ENCODE measurements around the gene CCDC180. TPM values are rescaled to one million over a fixed set of nuclear protein-coding genes. Genes with fewer than 3 reads are reported as not detected.

Gene CCDC180
- total RNA-seq, 2 experiments from 2014 or later = 1.1 to 2.3 TPM

DNA sequence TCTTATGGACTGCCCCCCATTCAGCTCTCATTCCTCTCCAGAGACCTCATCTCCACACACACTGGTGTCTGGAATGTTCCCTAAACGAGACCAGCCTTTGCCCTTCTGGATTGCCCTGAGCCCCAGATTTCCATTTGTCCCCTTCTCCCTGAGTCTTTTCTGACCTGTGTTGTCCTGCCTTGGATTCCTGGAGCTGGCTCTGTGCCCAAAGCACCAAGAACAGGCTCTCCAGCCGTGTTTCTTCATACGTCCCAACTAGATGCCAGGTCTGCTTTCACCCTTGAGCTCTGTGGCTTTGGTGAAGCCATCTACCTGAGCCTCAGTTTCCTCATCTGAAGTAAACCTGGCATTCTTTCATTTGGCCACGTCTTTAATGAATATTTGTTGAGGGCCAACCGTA lies 6.3 kb downstream of the CCDC180 start:
- no peak for DNase-seq
- H3K27me3 Mint-ChIP-seq = no peaks in the 10 kb centered on the region
- POLR2A ChIA-PET = no interaction called here
- no peak overlapping the region for H3K27ac Mint-ChIP-seq
- no peak overlapping the region for H3K4me3 Mint-ChIP-seq
- no peaks in the 10 kb centered on the region for H3K4me1 Mint-ChIP-seq (ENCODE audit: low read depth)
- peaks cover 6% of the 10 kb centered on the region for H3K36me3 Mint-ChIP-seq
- no peaks in the 10 kb centered on the region for H3K9me3 Mint-ChIP-seq
- intact Hi-C loops (cut with micrococcal nuclease) = no loop called here
- CTCF ChIA-PET = no interaction called here

DNA sequence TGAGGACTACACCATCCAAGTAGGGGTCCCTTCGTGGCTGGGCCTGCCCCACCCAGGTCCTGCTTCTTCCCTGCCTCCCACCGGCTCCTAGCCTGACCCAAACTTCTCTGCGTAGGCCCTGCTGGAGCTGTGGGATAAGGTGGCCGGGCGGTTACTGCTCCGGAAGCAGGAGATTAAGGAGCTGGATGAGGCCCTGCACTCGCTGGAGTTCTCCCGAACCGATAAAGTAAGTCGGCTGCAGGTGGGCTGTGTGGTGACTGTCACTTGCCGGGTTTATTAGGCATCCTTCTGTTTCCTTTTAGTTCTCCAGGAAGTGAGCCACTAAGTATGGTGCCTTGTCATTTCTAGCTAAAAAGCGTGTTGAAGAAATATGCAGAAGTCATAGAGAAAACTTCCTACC lies 7.0 kb downstream of the CCDC180 start:
- peaks cover 3% of the 10 kb centered on the region for H3K4me1 Mint-ChIP-seq (ENCODE audit: low read depth)
- POLR2A ChIA-PET = no interaction called here

DNA sequence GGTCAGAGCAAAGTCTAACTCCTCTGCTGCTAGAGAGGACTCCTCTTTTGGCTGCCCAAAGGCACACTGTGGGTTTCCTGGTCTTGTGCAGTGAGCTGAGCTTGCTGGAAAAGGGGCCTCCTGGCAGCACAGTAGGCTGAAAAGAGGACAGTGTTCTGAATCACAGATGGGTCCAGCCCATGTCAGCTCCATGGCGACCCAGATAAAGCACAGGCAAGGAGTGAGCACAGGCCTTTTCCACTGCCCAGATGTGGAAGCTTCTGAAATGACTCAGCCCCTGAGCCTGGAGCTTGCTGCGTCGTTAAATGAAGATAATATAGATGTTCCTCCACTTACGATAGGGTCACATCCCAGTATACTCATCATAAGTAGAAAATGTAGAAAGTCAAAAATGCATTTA lies 8.1 kb downstream of the CCDC180 start:
- Mint-ChIP-seq H3K27ac (no peak overlapping the region), H3K9me3 (no peaks in the 10 kb centered on the region), H3K4me3 (no peak overlapping the region), H3K4me1 (ENCODE audit: low read depth) (peaks cover 4% of the 10 kb centered on the region), H3K36me3 (peaks cover 11% of the 10 kb centered on the region), H3K27me3 (no peaks in the 10 kb centered on the region)
- no peak for DNase-seq
- ChIA-PET CTCF (no interaction called here), POLR2A (no interaction called here)
- intact Hi-C loops (cut with micrococcal nuclease) = no loop called here

More for the DNA sequence above, 7.0 kb downstream of the CCDC180 start:
- CTCF ChIA-PET = no interaction called here
- H3K9me3 Mint-ChIP-seq = no peaks in the 10 kb centered on the region
- DNase-seq = no peak
- intact Hi-C loops (cut with micrococcal nuclease) = no loop called here
- H3K4me3 Mint-ChIP-seq = no peak overlapping the region
- H3K27me3 Mint-ChIP-seq = no peaks in the 10 kb centered on the region
- H3K27ac Mint-ChIP-seq = no peak overlapping the region
- peaks cover 6% of the 10 kb centered on the region for H3K36me3 Mint-ChIP-seq

DNA sequence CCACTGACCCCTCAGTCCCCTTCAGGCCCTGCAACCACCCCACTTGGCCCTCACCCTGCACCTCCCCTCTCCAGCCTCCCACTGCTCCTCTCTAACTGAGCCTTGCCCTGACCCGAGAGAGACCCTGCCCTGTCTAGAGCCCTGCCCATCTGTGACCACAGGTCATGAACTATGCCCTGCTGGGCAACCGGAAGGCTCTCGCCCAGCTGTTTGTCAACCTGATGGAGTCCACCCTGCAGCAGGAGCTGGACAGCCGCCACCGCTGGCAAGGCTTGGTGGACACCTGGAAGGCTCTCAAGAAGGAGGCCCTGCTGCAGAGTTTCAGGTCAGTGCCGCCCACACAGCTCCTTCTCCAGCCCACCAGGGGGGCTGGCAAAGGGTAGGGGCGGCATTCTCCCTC lies 9.4 kb downstream of the CCDC180 start:
- peaks cover 11% of the 10 kb centered on the region for H3K36me3 Mint-ChIP-seq
- CTCF ChIA-PET = no interaction called here
- H3K27me3 Mint-ChIP-seq = no peaks in the 10 kb centered on the region

DNA sequence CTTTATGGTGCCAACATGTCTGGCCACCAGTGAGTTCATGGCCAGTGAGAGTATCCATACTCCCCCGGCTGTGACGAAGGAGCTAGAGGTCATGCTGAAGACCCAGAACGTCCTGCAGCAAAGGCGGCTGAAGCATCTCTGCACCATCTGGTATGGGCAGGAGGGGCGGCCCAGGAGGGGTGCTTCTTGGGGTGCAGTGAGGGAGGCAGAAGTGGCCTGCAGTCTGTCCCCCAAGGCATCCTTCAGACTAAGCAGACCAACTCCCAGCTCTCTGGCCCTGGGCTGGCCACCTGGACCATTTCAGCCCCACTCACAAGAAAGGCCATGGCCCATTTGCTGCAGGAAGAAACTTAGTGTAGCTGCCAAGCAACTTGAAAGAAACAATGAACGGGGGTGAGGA lies 11.0 kb downstream of the CCDC180 start:
- Mint-ChIP-seq H3K9me3 (no peaks in the 10 kb centered on the region), H3K4me1 (ENCODE audit: low read depth) (peaks cover 4% of the 10 kb centered on the region), H3K27me3 (no peaks in the 10 kb centered on the region), H3K4me3 (no peak overlapping the region), H3K27ac (no peak overlapping the region), H3K36me3 (peaks cover 14% of the 10 kb centered on the region)
- POLR2A ChIA-PET = no interaction called here
- CTCF ChIA-PET = no interaction called here
- intact Hi-C loops (cut with micrococcal nuclease) = no loop called here
- no peak for DNase-seq

More for the DNA sequence above, 9.4 kb downstream of the CCDC180 start:
- Mint-ChIP-seq H3K4me3 (no peak overlapping the region), H3K9me3 (no peaks in the 10 kb centered on the region), H3K27ac (no peak overlapping the region), H3K4me1 (ENCODE audit: low read depth) (peaks cover 4% of the 10 kb centered on the region)
- intact Hi-C loops (cut with micrococcal nuclease) = no loop called here
- POLR2A ChIA-PET = no interaction called here
- no peak for DNase-seq

DNA sequence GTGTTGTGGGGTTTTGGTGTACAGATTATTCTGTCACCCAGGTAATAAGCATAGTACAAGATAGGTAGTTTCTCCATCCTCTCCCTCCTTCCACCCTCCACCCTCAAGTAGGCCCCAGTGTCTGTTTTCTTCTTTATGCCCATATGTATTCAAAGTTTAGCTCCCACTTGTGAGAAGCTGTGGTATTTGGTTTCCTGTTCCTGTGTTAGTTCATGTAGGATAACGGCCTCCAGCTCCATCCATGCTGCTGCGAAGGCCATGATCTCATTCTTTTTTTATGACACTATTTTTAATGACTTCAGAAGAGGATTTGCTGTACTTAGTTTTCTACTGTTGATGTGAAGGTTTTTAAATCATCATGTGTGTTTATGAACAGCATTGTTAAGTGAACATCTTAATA lies 11.9 kb downstream of the CCDC180 start:
- ChIA-PET CTCF (no interaction called here), POLR2A (no interaction called here)
- Mint-ChIP-seq H3K27me3 (no peaks in the 10 kb centered on the region), H3K36me3 (peaks cover 10% of the 10 kb centered on the region), H3K4me3 (no peak overlapping the region), H3K27ac (no peak overlapping the region), H3K4me1 (ENCODE audit: low read depth) (peaks cover 4% of the 10 kb centered on the region), H3K9me3 (no peaks in the 10 kb centered on the region)
- intact Hi-C loops (cut with micrococcal nuclease) = no loop called here
- no peak for DNase-seq

DNA sequence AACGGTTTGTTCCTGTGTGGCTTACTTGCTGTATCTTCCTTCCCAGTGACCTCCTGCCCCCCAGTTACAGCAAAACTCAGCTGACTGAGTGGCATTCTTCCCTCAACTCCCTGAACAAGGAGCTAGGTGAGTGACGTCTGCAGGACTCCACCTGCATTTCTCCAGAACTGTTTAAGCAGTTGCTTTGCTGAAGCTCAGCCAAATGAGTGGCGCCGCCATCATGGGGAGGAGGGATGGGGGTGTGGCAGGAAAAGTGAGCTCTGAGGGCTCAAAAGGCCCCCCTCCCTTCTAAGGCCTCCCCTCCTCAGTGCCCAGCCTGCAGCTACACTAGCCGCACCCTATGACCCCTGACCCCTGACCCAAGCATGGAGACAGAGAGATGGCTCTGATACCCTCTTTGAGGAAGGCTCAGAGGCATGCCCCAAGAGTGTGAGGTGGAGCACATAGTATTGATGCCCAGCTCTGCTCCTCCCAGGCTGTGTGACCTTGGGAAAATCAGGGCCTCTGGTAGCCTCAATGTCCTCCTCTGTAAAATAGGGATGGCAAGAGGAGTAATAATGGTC lies 12.7 kb downstream of the CCDC180 start:
- no peak overlapping the region for H3K4me3 Mint-ChIP-seq
- intact Hi-C loops (cut with micrococcal nuclease) = no loop called here
- H3K27ac Mint-ChIP-seq = no peak overlapping the region
- H3K4me1 Mint-ChIP-seq (ENCODE audit: low read depth) = peaks cover 4% of the 10 kb centered on the region
- CTCF ChIA-PET = no interaction called here
- H3K36me3 Mint-ChIP-seq = peaks cover 14% of the 10 kb centered on the region
- POLR2A ChIA-PET = no interaction called here
- no peaks in the 10 kb centered on the region for H3K9me3 Mint-ChIP-seq
- no peaks in the 10 kb centered on the region for H3K27me3 Mint-ChIP-seq
- DNase-seq = no peak

DNA sequence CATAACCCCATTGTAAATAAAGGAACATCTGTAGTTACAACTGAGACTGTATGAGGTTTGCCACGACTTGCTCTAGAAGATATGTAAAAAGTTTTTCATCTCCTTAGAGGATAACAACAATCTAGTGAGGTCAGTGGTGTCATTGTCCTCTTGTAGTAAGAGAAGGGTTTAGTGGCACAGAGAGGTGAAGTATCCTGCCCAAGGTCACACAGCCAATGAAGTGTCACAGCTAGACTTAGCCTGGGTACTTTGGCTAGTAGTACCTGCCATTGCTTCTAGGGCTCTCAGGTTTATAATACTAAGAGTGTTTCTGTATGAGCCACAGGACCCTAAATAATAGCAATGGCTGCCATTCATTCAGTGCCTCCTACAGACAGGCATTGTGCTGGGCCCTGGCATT lies 13.8 kb downstream of the CCDC180 start:
- intact Hi-C loops (cut with micrococcal nuclease) = no loop called here
- ChIA-PET POLR2A (no interaction called here), CTCF (interaction anchor here (0.8 kb wide), 1 partner anchor 11 kb away, joined by 3 read pairs; no protein-coding TSS in a partner anchor)
- Mint-ChIP-seq H3K27me3 (no peaks in the 10 kb centered on the region), H3K4me3 (no peak overlapping the region), H3K36me3 (peaks cover 15% of the 10 kb centered on the region), H3K27ac (no peak overlapping the region), H3K4me1 (ENCODE audit: low read depth) (peaks cover 4% of the 10 kb centered on the region), H3K9me3 (no peaks in the 10 kb centered on the region)
- DNase-seq = no peak

DNA sequence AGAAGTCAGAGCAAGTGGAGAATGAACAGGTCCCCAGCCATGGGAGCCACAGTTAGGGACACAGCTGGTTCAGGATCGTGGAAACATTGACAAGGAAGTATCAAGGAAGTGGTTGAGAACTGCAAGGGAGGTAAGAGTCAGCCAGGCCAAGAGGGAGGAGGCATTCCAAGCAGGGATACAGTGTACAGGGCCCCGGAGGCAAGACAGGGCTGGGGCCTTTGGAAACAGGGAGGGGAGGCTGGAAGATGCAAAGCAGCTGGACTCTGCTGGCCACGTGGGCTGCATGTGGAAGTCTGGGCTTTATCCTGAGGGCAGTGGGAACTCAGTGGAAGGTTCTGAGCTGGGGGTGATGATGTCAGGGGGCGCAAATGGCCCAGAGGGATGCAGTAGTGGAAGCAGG lies 14.2 kb downstream of the CCDC180 start:
- Mint-ChIP-seq H3K9me3 (no peaks in the 10 kb centered on the region), H3K27ac (no peak overlapping the region), H3K4me1 (ENCODE audit: low read depth) (peaks cover 4% of the 10 kb centered on the region), H3K36me3 (peaks cover 15% of the 10 kb centered on the region), H3K27me3 (no peaks in the 10 kb centered on the region), H3K4me3 (no peak overlapping the region)
- DNase-seq = no peak
- ChIA-PET POLR2A (no interaction called here), CTCF (interaction anchor here (0.8 kb wide), 1 partner anchor 11 kb away, joined by 3 read pairs; no protein-coding TSS in a partner anchor)
- intact Hi-C loops (cut with micrococcal nuclease) = no loop called here

DNA sequence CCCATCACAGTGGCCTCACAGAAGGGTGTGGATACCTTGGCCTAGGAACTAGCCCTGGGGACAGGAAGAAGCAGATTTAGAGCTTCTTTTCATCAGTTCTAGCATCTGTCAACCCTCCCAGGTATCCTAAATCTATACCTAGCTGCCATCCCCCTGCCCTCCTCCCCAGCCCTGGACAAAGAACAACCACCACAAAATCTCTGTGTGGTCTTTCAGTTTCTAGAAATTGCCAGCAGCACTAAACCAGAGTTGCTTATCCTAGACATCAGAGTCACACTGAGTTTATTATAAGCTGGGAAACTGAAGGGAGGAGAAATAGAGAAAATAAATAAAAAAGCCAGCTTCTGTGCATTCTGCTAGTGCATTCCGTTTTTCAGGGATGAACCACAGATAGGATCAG lies 14.6 kb downstream of the CCDC180 start:
- ChIA-PET CTCF (no interaction called here), POLR2A (no interaction called here)
- intact Hi-C loops (cut with micrococcal nuclease) = no loop called here
- no peak for DNase-seq
- Mint-ChIP-seq H3K36me3 (peaks cover 15% of the 10 kb centered on the region), H3K4me3 (no peak overlapping the region), H3K9me3 (no peaks in the 10 kb centered on the region), H3K4me1 (ENCODE audit: low read depth) (peaks cover 4% of the 10 kb centered on the region), H3K27ac (no peak overlapping the region), H3K27me3 (no peaks in the 10 kb centered on the region)

DNA sequence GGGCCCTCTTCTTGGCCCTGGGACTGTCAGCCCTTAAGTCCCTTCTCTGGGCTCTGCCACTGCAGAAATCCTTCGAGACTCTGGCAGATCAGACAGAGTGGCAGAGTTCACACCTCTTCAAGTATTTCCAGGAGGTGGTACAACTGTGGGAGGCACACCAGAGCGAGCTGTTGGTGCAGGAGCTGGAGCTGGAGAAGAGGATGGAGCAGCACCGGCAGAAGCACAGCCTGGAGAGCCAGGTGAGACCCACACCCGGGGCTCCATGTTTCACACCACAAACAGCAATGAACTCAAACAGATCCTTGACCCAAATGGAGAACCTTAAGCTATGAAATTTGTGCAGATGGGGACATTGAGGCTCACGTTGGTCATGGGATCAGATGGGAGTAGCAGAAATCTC lies 17.5 kb downstream of the CCDC180 start:
- POLR2A ChIA-PET = no interaction called here
- intact Hi-C loops (cut with micrococcal nuclease) = no loop called here

DNA sequence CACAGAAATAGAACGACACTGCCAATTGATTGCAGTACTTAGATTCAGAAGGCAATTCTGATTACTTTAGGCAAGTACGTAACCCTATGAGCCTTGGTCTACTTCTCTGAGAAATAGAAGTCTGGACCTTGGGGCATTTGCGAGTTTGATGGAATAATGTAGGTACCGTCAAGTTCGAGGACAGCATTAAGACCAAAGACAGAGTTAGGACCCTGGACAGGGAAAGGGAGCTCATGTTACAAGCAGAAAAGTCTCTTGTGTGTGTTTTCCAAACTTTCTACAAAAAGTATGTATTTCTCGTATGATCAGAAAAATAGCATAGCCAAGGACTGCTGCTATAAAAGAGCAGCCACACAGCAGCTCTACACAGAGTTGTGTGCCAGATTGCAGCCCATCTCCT lies 20.1 kb downstream of the CCDC180 start:
- ChIA-PET POLR2A (no interaction called here), CTCF (interaction anchor here (0.7 kb wide), 1 partner anchor 74 kb away, joined by 3 read pairs; no protein-coding TSS in a partner anchor)
- no peak for DNase-seq
- H3K9me3 Mint-ChIP-seq = peaks cover 2% of the 10 kb centered on the region
- no peak overlapping the region for H3K27ac Mint-ChIP-seq
- H3K36me3 Mint-ChIP-seq = peaks cover 24% of the 10 kb centered on the region
- H3K4me3 Mint-ChIP-seq = no peak overlapping the region
- intact Hi-C loops (cut with micrococcal nuclease) = no loop called here
- H3K4me1 Mint-ChIP-seq (ENCODE audit: low read depth) = peaks cover 3% of the 10 kb centered on the region
- H3K27me3 Mint-ChIP-seq = no peaks in the 10 kb centered on the region

More for the DNA sequence above, 17.5 kb downstream of the CCDC180 start:
- Mint-ChIP-seq H3K27ac (no peak overlapping the region), H3K9me3 (no peaks in the 10 kb centered on the region), H3K36me3 (peaks cover 25% of the 10 kb centered on the region), H3K4me1 (ENCODE audit: low read depth) (no peaks in the 10 kb centered on the region), H3K4me3 (no peak overlapping the region), H3K27me3 (no peaks in the 10 kb centered on the region)
- DNase-seq = no peak
- CTCF ChIA-PET = interaction anchor here (0.5 kb wide), 1 partner anchor 78 kb away, joined by 3 read pairs; no protein-coding TSS in a partner anchor

DNA sequence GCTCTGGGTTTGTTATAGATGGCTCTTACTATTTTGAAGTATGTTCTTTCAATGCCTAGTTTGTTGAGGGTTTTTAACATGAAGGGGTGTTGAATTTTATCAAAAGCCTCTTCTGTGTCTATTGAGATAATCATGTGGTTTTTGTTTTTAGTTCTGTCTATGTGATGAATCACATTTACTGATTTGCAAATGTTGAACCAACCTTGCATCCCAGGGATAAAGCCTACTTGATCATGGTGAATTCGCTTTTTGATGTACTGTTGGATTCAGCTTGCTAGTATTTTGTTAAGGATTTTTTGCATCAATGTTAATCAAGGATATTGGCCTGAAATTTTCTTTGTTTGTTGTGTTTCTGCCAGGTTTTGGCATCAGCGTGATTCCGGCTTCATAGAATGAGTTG lies 25.5 kb downstream of the CCDC180 start:
- Mint-ChIP-seq H3K27ac (no peak overlapping the region), H3K27me3 (no peaks in the 10 kb centered on the region), H3K4me1 (ENCODE audit: low read depth) (peaks cover 3% of the 10 kb centered on the region), H3K36me3 (peaks cover 46% of the 10 kb centered on the region), H3K4me3 (no peak overlapping the region), H3K9me3 (peaks cover 14% of the 10 kb centered on the region)
- intact Hi-C loops (cut with micrococcal nuclease) = no loop called here
- DNase-seq = no peak
- ChIA-PET CTCF (no interaction called here), POLR2A (no interaction called here)

All from activated CD4-positive, alpha-beta memory T cell treated with anti-CD3 and anti-CD28 coated beads for 36 hours (primary cell).